T-helper 9 cell (primary cell): Measurements from ENCODE around the gene UBR4.

ENCODE experiments used
- DNase-seq: peaks from one replicate; pipeline ENCODE4 v3.0.0-alpha.2; 2020

Gene UBR4

DNA sequence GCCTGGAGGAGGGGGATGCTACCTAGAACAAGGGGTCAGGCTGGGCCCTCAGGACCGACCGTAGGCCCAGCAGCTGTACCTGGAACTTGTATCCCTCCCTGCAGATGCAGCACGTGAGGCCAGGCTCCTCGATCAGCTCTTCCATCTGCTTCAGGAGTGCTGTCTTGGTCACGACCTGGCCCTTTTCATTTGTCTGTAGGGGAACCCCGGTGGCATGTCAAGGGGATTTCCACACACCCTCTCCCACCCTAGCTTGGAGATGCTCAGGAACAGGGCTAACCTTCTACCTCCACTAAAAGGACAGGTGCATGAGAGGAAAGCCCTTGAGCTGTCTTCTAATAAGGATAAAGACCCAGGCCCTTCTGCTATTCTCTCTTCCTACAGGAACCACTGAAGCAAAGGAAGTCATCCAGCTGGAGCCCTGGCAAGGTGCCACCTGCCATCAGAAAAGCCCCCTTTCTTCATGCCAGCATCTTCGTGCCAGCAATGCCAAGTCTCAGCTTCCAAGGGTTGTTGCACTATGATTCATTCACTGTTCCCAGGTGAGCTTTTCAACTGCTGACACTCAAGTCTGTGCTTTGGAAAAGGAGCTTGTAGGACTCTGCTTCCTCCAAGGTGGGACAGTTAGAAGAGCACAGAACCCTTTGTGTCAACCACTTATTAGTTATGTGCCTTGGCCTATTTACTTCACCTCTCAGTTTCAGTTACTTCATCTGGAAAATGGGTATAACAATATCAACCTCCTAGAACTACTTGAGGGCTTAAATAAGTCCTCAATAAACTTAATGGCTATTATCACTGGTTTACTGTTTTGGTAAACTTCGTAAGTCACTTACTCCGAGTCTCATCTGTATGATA lies 122.1 kb downstream of the UBR4 start:
- DNase-seq, result no peak

DNA sequence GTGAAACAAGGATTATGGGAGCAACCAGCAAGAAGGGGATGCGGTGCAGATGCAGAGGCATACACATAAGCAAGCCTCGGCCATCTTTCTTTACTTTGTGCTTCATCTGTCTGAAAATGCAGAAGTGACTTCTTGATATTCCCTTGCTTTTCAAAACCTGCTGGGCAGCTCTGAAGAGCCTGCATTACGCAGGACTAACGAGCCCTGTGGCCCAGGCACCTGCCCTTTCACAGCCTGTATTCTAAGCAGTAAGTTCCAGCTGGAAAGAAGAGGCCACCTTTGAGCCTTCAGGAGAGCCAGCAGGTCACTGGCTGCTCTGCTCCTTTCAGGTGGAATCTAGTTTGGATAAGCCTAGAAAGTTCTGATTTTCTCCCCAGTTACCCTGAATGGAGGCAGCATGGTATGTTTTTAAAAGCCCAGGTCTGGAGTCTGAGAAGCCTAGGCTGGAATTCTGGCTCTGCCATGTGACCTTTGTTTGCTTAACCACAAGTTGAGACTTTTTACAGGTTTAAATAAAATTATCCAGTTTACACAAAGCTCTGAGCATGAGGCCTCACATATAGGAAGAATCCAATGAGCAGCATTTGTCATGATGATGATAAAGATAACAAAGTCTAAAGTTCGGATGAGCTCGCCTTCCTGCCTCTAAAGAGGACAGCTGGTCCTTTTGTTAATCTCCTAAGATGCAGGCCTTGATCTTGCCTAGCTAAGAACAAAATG lies 122.9 kb downstream of the UBR4 start:
- no peak for DNase-seq

DNA sequence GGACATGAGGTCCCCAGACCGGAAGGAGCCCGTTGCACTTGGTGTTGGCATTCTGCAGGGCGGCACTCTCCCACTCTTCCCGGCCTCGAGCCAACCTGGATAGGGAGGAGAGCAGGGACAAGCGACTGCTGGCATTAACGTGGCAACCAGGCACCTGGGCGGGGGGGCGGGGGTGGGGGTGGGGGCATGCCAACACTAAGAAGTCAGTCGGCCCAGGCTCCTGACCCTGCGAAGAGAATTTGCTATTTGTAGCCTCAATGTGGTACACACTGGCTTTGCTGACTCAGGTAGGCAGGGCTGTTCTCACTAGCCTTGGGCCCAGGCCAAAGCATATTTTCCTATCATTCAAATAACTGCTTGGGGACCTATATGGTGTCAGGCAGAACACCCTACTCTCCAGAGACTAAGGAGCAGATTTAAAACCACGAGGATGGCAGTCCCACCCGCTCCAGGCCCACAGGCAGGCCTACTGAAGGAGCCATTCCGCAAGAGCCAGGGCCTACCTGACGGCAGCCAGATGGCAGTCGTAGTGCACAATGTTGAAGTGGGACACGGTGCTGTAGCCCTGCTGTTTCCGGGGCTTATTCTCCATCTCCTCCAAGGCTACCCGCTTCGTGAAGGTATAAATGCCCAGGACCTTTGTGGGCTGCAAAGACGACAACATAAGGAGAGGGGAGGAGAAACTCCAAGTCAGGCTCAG lies 123.7 kb downstream of the UBR4 start:
- DNase-seq, result no peak

DNA sequence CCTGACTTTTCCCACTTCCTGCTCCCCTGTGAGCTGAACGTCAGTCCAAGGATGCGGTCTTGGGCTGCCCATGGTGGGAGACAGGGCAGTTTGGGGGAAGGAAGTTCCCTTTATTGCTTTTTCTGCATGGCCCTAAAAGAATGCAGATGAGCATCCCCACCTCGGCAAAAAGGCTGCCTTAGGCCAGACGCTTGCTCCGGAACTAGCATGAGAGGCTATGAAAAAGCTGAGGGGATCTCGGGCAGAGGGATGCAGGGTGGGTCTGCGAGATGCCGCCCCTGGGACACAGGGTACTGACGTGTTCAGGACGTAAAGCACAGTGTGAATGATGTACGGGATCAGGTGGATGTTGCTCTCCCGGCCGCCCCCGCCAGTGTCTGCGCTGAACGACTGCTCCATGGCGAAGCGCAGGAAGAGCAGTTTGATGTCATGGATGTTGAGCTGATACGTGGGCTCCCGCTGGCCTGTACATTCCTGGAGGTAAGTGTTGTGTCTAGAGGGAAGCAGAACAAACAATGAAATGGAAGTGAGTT lies 125.8 kb downstream of the UBR4 start:
- no peak for DNase-seq

DNA sequence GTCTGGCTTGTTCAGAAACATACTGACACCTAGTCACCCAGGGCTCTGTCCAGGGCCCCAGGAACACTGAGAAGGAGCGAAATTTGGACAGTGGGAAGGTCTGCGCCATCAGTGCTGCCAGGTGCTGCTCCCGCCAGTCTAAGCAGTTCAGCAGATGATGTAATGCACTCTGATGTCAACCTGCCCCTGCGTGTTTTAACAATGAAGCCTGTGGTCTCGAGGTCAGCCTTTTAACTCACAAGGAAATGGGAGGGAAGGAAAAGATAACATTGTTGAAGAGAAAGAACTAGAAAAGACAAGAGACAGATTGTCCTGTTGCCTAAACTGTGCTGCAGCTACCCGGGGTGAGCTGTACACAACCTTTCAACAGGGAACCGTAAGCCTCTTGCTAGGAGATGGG lies 127.0 kb downstream of the UBR4 start:
- no peak for DNase-seq

DNA sequence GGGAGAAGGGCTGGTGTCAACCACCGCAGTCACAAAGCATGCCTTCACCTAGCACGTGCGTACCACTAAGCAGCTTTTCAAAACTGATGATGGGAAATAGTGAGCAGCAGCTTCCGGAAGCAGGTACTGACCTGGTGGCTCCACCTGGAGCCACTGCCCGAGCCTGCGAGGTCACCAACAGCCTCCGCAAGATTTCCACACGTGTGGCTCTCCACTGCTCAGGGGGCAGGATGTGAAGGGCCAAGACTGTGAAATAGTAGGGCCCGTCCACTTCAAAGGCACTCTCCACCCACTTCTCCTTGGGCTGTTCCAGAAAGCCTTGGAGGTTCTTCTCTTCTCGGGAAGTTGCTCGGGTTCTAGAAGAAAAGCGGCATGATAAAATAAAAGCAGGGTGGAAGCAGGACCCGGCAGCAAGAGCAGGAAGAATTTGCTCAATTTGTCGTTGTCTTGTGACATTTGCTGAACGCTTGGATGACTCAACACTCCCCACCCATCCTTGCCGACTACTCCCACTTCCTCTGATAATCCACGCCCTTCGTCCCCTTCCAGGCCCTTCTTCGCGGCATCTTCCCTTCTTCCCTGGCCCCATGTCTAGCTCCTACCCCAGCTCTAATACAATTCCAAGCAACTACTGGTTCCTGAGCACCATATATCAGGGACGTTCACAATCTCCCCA lies 128.7 kb downstream of the UBR4 start:
- DNase-seq, result no peak

DNA sequence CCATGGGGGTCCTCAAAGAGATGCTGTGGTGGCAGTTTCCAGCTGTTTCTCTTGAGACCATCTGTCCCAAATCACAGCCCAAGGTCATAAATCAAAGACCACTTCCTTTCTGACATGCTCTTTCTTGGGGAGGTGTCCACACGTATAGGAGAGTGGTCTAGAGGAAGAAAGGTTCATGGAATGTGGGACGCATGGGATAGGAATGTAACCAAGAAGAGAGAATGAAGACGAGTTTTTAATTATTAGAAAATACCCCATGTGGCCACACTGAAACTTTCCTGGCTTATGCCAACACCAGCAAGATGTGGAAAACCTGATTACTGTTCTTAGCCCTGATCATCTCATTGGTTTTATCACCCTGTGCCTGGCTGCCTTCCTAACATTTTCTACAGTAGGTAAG lies 129.3 kb downstream of the UBR4 start:
- no peak for DNase-seq

DNA sequence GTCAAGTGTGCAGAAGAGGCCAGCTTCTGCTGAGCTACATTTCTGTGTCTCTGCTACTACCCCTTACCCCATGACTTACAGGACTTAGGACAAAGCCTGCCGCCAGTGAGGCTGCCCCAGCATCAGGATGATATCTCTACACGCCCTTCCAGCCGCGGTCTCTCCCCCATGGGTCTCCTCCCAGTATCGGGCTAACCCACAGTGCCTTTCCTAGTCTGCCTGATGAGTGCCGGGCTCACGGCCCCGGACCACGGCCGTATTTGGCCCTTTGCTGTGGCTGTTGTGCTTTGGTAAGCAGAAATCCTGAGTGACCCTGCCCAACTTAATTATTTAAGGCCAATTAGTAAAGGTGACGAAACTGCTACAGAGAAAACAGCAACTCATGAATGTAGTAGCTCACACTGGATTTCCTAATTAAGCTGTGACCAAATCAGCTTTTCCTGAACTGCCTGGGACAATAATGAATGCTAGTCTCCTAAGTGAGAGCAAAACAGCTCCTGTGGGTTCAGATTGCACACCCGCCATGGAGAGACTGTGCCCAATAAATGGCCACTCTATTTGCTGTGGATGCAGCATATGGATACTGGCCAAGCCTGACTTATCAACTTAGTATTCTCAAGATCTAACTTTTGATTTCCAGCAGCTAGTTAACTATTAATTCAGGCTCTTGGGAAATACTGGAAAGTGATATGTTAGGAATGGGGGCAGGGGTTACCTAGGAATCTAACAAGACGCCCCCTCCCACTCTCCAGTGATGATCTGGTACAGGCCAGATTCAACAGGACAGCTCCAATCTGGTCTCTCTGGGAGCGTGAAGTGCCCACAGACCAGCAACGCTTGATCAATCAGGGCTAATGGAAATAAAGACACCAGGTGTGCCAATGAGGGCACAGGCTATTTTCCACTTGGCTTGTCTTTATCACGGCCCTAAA lies 130.3 kb downstream of the UBR4 start:
- no peak for DNase-seq

DNA sequence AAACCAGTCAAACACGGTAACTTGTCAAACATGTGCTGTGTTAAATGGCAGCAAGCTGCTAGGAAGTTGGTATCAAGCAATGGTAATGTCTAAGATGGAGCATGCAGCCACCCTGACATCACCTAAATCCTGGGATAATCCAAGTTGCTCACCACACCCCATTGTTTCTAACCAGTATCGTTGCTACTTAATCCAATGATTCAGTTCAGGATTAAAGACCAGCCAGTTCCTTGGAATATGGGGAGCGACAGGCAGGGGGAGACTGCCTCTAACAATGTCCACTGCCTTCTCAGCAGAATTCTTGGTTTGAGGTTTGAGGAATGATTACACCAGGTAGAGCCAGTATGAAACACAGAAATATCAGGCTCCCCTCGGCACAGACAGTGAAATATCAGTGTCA lies 131.5 kb downstream of the UBR4 start:
- DNase-seq, result no peak

DNA sequence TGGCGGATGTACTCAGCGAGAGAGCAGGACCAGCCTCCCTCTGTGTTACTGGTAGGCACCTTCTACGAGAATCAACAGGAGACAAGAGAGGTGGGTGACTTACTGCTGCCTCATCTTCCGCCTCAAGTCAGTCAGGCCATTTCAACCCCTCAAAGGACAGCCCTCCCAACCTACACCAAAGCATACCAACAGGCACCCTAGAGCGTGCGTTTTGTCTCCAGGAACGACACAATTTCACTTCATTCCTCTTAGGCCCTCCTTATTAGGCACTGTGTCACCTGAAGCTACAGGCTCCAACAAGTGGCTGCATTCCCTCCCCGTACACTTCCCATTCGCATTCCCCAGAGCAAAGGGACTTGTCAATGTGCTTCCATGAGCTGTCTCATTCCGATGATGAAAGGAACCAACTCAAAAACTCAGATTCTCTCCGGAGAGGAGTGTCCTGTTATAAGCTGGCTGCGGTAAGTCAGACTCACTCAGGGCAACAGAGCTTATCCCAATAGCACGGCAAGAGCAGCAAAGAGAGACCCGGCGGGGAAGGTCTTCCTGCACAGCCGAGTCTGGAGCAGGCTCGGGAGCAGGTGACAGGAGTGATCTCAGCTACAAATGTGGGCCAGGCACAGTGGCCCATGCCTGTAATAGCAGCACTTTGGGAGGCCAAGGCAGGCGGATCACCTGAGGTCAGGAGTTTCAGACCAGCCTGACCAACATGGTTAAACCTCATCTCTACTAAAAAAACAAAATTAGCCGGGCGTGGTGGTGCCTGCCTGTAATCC lies 133.0 kb downstream of the UBR4 start:
- DNase-seq, result no peak

DNA sequence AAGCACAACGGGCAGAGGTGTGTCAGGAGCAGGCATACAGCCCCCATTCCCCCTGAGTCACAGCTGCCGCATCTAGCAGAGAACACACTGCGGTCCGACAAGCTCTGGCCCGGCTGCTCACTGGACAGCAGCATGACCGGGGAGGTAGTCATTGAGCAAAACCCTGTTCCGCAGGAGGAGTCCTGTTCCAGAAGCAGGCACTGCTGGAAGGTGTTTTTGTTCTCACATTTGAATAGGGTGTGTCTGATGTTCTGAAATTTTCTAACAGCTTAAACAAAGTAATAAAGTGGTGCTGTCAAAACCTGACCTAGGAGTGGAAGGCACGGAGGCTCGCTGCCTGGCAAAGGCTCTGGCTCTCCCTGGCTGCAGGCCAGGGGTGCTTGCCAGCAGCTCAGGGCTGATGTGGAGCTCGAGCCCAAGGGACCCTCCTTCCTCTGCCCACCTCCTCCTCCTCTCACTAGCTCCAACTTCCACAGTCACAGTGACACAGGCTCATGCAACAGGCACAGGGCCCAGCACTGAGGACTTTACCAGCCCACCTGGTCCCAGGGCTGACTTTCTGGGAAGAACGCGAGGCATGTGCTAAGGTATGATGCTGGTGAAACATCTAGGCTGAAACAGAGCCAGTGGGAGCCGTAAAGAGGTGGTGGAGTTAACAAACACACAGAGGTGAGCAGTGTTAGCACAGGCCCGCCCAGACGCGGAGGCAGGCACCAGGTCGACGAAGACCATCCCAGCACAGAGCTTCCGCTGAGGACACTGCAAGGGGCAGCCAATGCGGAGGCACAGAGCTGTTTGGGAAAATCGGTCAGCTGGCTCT lies 135.0 kb downstream of the UBR4 start:
- no peak for DNase-seq

DNA sequence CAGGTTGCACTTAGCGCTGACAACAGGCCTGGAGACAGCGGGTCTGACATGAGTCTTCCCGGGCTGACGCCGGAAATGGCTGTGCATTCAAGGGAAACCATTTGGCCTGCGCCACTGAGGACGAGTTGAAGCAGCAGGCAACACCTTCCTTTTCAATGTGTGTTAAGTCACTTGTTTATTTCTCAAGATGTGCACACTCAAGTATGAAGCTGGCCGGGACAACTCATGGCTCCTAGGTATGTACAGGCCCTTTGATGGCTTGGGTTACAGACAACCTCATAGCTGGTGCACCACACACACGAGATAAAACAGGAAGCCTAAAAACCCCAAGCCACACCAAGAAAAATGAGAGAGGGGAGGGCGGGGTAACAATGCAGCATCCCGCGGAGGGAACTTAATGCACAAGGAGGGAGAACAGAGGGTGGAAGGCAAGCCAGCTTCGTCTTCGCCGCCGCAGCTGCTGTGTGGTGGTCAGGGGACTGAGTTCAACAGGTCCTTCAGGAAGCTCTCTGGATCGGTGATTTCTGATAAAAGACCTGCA lies 135.6 kb downstream of the UBR4 start:
- DNase-seq, result peak; percentile 42

DNA sequence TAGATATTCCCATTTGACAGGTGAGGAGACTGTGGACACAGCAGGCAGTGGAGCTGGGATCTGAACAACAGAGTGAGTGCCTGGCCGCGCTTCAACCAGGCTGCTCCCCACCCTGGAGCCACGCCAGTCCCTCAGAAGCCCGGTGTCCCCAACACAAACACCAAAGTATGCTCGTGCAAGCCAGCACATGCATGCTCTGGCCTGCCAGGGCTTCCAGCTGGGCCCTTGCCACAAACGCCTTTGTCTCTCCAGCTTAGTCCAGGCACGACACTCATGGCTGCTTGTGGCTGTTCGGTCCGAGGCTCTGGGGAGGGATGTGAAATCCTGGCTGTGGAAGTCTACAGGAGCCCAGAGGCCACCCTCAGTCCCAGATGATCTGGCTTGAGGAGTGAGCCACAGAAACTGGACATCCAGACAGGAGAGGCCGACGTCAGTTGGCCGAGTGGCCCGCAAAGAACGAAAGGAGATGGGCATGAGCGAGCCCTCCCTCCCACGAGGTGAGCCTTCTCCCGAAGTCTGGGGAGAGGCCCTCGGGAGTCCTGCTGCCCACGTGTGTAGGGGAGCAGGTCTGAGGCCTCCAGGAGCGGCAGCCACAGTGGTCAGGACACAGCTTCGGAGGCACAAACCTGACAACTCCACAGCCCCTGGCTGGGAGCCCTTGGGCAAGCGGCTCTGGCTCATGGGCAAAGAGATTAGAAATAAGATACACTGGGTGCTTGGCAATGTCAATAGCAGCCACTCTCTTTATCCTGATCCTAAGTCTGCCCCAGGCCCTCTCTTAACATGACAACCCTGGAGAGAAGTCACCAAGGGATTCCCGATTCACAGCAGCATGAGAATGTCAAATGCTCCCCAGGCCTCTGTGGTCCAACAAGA lies 136.5 kb downstream of the UBR4 start:
- DNase-seq, result no peak

DNA sequence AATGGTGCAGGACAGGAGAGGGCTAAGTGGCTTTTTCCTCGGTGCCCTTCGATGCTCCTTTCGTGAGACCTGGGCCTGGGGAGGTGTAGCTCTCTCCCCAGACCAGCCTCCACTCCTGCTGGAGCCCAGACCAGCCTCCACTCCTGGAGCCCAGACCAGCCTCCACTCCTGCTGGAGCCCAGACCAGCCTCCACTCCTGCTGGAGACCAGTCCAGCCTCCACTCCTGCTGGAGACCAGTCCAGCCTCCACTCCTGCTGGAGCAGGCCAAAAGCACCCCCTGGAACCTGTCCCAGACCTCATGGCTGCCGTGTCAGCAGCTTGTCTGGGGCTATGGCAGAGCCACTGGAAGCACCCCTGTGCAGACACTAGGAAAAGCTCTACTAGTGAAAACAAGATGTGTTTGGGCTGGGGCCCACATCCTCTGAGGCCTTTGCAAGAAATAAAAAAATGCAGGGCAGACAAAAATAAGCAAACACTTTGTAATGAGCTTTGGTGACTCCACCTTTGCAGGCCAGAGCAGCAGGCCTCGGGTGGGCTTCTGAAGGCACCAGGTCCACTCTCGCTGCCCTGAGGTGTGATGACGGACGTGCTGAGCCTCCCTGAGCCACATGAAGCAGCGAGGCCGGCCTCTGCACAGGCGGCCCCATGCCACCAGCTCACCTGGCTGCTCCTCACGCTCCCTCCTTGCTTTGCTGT lies 137.6 kb downstream of the UBR4 start:
- DNase-seq, result no peak

DNA sequence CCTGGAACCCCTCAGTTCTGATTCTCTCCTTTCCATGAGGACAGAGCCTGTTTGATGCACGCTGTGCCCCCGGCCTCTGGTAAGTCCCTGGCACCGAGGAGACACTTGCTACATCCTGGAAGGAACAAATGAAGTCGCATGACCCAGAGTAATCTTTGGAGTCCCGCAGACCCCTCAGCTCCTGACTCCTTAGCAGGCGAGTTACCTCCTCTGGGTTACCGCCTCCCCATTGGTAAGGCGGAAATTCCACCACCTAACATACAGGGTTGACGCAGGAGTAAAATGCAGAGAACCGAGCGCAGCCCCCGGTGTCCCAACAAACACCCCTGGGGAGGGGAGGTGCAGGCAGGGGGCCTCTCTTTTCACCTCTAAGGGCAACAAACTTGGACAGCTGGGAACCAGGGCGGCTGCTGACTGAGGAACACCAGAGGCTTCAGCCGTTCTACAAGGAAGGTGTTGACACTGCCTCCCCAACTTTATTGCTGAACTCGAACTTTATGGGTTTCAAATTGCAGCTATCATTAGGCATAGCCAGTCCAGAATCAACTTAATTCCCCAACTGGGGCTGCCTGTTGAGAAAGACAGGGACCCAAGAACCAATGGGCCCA lies 138.3 kb downstream of the UBR4 start:
- DNase-seq, result no peak

DNA sequence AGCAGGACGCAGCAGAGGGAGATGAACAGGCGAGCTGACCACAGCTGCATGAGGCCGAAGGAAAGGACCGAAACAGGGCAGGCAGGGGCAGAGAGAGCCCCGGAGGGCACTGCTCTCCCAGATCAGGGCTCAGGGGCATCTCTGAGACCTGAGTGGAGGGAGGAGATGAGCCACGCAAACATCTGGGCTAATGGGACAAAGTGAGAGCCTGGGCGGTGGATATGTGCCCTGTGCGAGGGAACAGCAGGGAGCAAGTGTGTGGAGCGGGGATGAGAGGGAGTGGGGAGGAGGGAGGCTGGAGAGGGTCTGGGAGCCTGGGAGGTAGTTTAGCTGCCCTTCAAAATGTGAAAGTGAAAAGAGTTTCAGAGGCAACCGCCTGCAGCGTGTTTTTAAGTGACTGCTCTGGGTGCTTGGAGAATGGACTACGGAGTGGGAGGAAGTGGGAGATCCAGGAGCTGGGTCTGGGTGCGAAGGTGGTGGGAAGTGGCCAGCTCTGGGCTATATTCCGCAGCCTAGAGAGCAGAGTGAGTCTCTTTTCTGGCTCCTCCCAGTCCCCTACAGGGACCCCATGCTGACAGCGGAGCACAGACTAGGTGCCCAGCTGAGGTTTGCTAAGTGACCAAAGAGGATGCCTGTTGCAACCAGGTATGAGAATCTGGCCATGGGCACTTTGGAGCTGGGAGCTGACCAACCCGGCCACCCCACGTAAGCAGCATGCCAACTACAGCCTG lies 139.0 kb downstream of the UBR4 start:
- DNase-seq, result no peak

DNA sequence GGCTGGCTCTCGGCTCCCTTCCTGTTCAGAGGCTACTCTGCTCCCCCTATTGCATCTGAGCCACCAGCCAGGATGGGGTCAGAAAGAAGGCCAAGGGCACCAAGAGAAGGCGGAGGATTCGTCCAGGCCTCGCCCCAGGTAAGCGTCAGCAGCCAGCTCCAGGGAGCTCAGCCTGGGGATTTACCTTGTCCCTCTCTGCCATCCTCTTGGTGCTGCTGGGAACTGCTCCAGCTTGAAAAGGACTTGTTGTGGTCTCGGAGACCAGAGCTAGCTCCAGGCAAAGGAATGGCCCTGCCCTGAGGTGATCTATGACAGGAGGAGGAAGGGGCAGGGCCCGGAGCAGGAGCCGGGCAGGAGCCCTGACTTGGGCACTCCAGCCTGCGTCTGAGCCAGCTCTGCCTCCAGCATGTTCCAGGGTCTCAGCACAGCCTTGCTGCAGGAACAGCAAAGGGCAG lies 139.8 kb downstream of the UBR4 start:
- no peak for DNase-seq
